HT-29 (cell line): ENCODE results near the gene SKIC2. TPM values are rescaled to one million over a fixed set of nuclear protein-coding genes. Genes with fewer than 3 reads are reported as not detected.
A peak's percentile ranks its signal among the peaks of the same experiment; 100 is the strongest.
"Not testable (repeated sequence)": the region's sequence is repeated elsewhere in the genome, so short reads cannot be mapped to it uniquely, and the experiment has no call there.

Source experiments
- DNase-seq: peaks from one replicate; pipeline ENCODE4 v3.0.0-alpha.2; 2015; ENCODE audit warnings: low spot score
- total RNA-seq: library from RNA; depleted of rRNA; stranded (reverse); fragments of >200 nt; shearing (Covaris generic); gene quantifications from 2 replicates; pipeline ENCODE4 v1.2.3, GENCODE V29; 2014

SKIC2 gene
- total RNA-seq, 1 experiment from 2014 or later, result 62.5 TPM

DNA sequence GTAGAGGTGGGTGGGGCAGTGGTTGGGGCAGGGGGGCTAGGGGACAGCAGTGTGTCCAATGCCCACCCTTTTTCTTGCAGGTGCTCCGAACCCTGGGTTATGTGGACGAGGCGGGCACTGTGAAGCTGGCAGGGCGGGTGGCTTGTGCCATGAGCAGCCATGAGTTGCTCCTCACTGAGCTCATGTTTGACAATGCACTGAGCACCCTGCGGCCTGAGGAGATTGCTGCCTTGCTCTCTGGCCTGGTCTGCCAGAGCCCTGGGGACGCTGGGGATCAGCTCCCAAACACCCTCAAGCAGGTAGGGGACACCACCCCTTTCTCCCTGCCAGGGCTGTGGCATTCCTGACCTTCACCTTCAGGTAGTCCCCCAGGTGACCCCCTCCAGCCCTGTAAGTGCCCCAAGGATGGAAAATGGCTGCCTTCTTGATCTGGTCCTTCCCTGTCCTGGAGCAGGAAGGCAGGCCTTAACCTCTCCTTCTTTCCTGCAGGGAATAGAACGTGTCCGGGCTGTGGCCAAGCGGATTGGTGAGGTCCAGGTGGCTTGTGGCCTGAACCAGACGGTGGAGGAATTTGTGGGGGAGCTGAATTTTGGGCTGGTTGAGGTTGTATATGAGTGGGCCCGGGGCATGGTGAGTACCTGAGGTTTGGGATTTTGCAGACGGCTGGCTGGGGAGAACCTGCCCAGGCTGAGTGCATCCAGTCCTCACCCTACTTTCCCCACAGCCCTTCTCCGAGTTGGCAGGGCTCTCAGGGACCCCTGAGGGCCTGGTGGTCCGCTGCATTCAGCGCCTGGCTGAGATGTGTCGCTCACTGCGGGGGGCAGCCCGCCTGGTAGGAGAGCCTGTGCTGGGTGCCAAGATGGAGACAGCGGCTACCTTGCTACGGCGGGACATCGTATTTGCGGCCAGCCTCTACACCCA, 10.1 kb downstream of the SKIC2 start:
- no peak for DNase-seq

DNA sequence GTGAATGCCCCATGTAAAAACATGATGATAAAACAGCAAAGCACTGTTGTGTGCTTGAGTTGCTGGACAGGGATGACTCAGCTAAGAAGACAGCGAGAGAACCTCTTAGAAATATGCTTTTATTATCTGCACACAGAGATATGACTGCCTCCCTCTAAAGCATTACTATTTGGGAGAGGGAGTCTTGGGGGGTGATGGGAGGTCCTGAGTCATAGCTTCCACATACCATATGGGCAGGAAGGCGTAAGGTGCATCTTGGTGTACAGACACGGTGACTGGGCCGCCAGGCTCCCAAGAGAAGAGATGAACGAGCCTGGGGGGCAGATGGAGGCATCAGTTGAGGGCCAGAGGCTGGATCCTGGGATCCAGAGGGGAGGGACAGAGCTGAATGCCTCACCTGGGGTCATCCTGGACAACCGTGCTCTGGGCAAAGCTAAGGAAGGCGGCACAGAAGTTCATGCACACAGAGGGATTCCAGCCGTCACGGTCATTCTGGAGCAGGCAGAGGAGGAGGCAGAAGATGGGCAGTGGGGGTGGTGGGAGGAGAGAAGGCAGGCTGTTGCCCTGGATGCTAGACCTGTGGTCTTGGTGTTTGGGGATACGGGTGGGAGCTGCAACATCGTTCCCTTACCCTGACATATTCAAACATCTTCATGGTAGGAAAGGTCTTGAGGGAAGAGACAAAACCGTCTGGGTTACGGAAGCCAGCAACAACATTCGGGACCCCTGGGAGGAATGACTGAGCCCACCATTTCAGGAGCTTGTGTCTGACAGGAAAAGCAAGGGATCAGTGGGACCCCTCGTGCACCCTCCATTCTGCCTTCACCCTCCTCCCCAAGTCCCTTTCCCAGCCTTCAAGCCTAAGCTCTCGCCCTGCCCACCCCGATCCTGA, 11.0 kb downstream of the SKIC2 start:
- no peak for DNase-seq

- peak; percentile 19 for DNase-seq
These were observed 11.8 kb downstream of the SKIC2 start for GRCh38 chr6:31970604-31971271.

- no peak for DNase-seq
These were observed 12.5 kb downstream of the SKIC2 start for GRCh38 chr6:31971279-31971992.

- DNase-seq, result peak; percentile 97
These were observed 13.2 kb downstream of the SKIC2 start, which contains the start of gene DXO for GRCh38 chr6:31971993-31972708. TSS of gene DXO (minus strand) at chr6:31972138. CDS start at chr6:31971675, 463 bp downstream.

DNA sequence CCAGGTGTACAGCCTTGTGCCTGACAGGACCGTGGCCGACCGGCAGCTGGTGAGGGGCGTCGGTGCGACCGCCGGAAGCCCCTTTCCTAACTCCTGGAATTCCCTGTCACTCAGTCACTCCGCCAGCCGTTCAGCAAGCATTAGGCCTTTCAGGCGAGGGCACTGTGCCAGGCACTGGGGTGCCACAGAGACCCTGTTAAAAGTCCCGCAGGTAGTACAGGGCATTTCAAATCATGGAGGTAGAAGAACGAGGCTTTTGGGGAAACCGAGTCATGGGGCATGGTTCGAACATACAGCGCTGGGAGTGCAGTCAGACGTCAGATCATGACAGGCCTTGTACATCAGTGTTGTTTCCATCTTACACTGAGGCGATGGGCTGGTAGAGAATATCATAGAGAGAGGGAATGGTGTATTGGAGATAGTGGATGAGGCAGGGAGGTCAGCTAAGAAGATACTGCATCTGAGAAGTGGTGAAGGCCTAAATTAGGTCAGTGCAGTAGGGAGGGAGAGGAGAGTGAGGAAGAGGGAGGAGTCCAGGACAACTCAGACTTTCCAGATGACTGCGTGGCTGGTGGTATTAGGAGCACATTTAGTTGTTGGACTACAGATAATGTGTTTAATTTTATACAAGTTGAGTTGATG, 13.9 kb downstream of the SKIC2 start:
- DNase-seq, result no peak

- not testable (repeated sequence) for DNase-seq
These were observed 17.1 kb downstream of the SKIC2 start for GRCh38 chr6:31976065-31976464.

- DNase-seq, result no peak
These were observed 18.9 kb downstream of the SKIC2 start for GRCh38 chr6:31977816-31978431.

- no peak for DNase-seq
These were observed 19.9 kb downstream of the SKIC2 start for GRCh38 chr6:31978831-31979230.

DNA sequence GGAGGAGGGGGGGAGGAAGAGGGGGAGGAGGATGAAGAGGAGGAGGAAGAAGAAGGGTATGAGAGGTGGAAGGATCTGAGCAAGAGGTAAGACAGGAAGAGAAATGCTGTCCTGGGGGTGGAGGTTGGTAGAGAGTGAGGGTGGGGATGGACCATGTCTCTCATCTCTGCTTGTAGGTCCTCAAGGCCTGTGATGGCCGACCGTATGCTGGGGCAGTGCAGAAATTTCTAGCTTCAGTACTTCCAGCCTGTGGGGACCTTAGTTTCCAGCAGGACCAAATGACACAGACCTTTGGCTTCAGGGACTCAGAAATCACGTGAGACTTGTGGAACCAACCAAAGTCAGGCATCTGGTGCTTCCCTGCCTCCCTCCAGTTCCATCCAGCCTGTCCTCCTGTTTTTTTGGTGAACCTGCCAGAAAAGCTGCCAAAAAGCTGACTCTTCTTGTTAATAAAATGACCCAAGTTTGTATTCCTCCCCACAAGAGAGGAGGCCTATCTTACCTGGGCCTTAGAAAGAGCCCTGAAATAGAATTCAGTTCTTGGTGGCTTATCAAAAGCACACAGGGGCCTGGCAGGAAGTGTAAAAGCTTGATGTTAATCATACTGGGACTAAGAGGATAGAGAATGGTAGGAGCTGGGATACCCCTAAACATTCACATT, 20.4 kb downstream of the SKIC2 start:
- no peak for DNase-seq

- not testable (repeated sequence) for DNase-seq
These were observed 21.4 kb downstream of the SKIC2 start for GRCh38 chr6:31980195-31980876.

DNA sequence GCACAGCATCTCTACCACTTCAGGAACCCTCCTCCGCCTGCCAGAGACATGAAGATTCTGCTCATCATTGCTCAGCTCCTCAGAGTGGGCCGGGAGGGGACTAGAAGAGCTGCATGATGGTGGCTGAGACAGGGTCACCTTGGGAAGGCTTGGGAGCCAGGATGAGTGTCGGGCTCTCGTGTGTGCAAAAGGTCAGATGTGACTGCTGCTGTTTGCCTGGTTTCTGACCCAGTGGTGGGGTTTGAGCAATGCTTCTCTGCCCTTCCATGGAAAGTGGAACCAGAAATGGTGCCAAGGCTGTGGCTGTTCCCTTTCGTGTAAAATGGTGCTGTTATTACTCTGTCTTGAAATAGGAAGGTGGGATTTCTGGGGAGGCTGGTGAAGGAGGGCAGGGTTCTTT, 22.0 kb downstream of the SKIC2 start:
- DNase-seq, result not testable (repeated sequence)

DNA sequence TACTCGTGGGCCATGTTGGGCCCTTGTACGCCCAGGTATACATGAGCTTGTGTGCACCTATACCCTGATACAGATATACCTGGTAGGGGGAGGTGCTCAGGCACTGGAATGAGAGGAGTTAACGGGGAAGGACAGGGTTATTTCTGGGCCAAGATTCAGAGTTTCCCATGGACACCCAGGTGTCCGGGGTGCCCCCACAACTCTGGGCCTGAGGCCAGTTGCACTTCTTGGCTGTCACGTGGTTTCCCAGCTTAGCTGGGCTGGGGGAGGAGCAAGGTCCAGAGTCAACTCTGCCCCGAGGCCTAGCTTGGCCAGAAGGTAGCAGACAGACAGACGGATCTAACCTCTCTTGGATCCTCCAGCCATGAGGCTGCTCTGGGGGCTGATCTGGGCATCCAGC, 22.8 kb downstream of the SKIC2 start, which contains the start of gene C4A:
C4A (plus strand) TSS at position 314 of the 400 bp plus-strand sequence; CDS start at position 365, 51 bp downstream.
- DNase-seq, result not testable (repeated sequence)

- DNase-seq, result not testable (repeated sequence)
These were observed 30.4 kb downstream of the SKIC2 start for GRCh38 chr6:31989363-31989762.

GRCh38 chr6:31994421-31994820, 35.4 kb downstream of the SKIC2 start:
- not testable (repeated sequence) for DNase-seq

DNA sequence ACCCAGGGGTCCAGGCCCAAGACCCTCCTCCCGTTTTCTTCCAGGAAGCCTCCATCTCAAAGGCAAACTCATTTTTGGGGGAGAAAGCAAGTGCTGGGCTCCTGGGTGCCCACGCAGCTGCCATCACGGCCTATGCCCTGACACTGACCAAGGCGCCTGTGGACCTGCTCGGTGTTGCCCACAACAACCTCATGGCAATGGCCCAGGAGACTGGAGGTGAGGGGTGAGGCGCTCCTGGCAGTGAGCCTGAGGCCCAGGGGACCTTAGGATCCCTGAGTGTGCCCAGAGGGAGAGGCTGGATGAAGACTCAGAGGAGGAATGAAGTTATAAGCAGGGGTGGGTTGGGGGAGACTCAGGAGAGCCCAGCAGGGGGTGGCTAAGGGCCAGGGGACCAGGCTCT, 37.4 kb downstream of the SKIC2 start:
- DNase-seq, result not testable (repeated sequence)

DNA sequence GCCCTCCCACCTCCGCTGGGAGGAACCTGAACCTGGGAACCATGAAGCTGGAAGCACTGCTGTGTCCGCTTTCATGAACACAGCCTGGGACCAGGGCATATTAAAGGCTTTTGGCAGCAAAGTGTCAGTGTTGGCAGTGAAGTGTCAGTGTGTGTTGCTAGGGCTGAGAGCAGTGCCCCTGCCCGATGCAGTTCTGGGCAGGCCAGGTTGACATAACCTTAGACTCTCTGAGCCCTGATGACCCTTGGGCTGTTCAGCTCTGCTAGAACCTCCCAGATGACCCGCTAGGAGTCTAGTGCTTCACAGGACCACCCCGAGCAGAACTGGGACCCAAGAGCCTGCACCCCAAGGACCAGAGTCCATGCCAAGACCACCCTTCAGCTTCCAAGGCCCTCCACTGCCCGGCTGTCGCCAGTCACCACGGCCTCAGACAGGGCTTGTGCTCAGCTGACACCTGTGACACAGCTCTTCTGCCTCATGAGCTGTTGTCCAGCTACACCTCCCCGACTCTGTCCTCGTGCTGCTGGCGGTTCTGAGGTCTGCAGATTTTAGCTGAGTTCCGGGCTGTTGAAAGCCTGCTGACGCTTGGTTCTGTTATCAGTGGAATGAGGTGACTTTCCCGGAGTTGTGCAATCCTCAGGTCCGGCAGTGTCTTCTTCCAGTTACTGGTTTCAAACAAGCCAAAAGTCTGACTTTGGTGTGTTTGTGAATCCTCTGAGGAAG, 43.7 kb downstream of the SKIC2 start:
- not testable (repeated sequence) for DNase-seq
